NT2/D1 (cell line): ENCODE data around the gene AQP12A.

Experiments
- YY1 ChIP-seq: IDR thresholded peaks from 2 replicates; pipeline ENCODE4 v1.6.1; 2011; ENCODE audit not compliant: insufficient read length, insufficient read depth
- ZNF274 ChIP-seq: IDR thresholded peaks from 2 replicates; pipeline ENCODE4 v1.6.1; 2011; ENCODE audit warnings: mild to moderate bottlenecking, low read depth, low read length

DNA sequence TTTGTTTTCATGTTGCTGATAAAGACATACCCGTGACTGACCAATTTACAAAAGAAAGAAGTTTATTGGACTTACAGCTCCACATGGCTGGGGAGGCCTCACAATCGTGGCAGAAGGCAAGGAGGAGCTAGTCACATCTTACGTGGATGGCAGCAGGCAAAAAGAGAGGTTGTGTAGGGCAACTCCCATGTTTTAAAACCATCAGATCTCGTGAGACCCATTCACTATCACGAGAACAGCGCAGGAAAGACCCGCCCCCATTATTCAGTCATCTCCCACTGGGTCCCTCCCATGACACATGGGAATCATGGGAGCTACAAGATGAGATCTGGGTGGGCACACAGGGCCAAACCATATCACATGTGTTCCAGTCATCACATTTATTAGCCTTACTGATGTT lies 16.8 kb downstream of the AQP12A start:
- TF ChIP-seq YY1 (no peak), ZNF274 (no peak)
